Measurements from ENCODE around the gene PRTFDC1. TPM values are rescaled to one million over a fixed set of nuclear protein-coding genes. Genes with fewer than 3 reads are reported as not detected.

The PRTFDC1 gene
- total and polyA plus RNA-seq, 2 of the 8 experiments (the other 6 are each of a cell fraction or from before 2014, with no cell fraction given) = 5.9 to 6.6 TPM

GRCh38 chr10:24938525-24938924 lies 13.9 kb downstream of the PRTFDC1 start (continued):
- no peak for TF ChIP-seq ATF2 (IDR thresholded peaks at IDR 0.05; ENCODE audit: low read length)

Measured in H1 (cell line).